ENCODE results near the gene MSRB3.

The MSRB3 gene

DNA sequence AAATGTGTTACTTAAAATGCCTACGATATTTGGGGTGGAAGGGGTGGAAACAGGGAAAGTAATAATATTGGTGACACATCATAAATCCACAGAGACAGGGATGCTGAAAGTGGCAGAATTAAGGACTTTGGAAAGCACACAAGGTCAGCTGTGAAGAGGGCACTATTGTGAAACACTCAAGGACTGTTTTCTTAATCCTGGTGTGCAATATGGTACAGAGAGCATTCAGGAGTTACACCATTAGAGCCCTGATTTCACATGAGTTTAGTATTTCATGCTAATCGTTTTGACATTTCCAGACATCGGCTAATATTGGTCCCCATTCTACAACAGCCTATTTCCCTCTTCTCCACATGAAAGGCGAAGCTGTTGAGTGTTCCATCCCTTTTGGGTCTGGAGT, 219.2 kb downstream of the MSRB3 start:
- no peak for DNase-seq (ENCODE audit: low read depth in 3 of 3)

DNA sequence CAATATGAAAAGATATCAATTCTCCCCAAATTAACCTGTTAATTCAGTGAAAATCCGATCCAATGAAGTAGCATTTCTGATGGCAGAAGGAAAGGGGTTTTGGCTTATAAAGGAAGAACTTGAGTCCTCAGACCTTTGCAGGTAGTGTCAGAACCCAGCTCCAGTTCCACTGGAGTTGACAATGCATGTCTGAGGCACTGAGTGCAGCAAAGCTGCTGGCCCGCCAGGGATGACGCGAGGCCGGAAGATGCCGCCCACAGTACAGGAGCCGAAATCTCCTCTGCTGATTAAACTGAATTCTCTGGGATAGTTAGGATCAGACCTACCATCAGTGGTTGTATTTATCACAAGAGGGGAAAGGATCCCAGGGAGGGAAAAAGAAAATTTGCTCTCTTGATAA, 220.7 kb downstream of the MSRB3 start:
- DNase-seq (ENCODE audit: low read depth in 3 of 3) = no peak

DNA sequence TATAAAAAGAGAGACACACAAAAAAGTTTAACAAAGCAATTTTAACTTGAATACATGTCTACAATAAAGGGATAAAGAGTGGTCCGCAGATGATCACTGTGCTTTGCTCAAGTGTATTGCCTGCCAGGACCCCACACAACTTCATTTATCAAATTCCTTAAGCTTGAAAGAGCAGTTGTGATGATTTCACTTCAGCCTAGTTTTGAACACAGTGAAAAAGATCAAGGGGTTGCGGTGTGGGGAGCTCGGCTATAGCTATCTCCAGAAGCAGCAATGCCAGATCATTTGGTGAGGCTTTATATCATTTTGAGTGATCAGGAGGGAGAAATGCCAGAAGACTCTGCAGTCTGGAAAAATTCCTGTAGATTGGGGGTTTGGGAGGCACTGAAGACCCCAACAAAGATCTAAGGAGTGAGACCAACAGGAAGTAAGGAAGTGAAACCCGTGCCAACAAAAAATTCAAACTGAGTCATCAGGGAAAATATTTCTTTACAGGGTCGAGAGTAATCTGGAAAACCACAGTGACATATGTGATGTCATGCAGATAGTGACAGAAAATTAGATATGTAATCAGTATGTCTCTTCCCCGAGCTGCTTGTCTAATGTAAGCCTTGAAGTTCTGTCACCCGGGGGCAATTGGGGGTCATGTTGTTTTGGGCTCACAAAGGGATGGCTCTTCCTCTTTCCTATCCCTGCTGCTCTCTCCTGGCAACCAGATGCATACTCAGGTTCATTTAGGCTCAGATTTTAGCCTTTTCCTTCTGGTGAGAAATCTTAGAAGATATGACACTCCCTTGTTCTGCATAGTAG, 221.8 kb downstream of the MSRB3 start:
- DNase-seq (ENCODE audit: low read depth in 3 of 3) = no peak

DNA sequence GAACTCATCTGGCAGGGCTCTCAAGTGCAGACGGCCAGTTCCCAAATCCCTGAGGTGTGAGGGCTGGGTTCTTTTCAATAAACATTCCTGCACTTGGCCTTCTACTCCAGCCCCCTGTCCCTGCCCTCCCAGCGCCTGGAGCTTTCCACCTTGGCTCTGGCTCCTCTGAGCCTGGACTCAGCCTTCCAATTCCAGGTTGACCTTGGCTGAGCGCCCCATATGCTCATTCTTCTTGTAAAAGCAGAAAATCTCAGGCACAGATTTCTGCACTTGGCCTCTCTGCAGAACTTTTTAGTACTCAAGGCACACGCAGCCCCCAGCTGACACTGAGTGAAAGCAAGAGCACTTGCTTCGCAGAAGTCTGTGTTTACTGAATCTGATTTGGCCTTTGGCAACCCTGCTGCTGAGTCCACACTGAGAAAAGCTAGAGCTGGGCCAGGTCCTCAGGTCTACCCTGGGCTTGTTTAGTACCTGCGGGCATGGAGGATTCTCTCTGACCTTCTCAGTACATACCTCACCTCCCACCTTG, 222.7 kb downstream of the MSRB3 start:
- no peak for DNase-seq (ENCODE audit: low read depth in 3 of 3)

DNA sequence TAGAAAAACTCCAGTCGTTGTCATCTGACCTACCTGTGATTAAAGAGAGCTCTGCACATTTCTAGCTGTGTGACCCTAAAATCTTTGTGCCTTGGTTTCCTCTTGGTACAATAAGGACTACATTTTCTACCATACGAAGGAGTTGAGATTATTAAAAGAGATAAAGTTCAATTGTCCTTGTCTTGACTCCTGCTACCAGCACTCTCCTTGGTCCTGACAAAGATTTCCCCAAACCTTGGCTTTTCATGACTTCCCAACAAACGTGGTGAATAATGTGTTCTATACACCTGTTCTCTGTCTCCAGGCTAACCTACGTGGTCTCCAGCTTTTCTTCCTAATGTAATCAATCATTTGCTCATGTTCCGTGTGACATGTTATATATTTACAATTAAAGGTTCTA, 223.5 kb downstream of the MSRB3 start:
- DNase-seq (ENCODE audit: low read depth in 3 of 3) = no peak

DNA sequence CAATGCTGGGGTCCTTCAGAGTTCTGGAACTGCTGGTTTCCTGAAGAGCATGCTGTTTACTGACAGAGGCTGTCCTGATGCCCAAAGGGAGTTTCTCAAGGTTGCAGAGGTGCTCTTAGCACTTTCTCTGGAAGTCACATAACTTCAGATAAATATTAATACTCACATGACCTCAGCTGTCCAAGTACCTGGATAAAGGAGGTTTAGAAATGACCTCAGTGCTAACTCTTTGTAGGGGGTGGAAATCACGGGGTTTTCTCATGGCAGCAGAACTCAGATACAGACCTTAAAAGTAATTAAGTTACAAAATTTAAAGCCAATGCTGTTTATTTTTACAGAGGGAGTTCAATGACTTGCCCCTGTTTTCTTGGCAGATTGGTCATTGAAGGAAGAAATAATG, 225.9 kb downstream of the MSRB3 start:
- DNase-seq (ENCODE audit: low read depth in 3 of 3) = no peak

DNA sequence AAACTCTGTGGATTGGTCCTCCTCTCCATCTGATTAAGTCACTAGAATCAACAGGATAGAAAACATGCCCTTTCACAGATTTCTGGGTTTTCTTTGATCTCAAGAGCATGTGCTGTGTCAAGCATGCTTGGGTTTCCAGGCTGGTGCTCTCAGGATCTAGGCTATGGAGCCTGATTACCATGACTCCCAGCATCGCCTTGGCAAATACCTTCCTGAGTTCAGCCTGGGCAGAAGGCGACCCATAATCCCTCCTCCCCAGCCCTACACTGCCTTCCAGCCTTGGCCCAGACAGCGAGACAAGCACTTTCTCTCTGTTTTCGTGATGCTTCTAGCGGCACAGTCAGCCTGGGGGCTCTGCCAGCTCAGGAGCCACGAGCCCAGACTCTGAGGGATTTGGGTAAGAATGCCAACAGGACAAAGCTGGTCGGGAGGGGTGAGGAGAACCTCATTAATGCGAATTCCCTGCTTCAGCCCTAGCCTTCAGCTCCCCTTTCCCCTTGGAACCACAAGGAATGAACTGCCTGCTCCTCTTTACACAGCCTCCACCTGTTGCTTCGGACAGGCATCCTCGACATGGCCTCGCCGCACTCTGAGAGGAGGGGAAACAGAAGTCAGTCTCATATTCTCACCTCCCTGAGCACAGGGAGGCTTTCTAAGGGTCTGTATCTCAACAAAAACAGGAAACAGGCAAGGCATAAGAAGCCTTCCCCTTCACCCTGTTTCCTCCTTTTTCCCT, 227.1 kb downstream of the MSRB3 start:
- DNase-seq (ENCODE audit: low read depth in 3 of 3) = no peak

DNA sequence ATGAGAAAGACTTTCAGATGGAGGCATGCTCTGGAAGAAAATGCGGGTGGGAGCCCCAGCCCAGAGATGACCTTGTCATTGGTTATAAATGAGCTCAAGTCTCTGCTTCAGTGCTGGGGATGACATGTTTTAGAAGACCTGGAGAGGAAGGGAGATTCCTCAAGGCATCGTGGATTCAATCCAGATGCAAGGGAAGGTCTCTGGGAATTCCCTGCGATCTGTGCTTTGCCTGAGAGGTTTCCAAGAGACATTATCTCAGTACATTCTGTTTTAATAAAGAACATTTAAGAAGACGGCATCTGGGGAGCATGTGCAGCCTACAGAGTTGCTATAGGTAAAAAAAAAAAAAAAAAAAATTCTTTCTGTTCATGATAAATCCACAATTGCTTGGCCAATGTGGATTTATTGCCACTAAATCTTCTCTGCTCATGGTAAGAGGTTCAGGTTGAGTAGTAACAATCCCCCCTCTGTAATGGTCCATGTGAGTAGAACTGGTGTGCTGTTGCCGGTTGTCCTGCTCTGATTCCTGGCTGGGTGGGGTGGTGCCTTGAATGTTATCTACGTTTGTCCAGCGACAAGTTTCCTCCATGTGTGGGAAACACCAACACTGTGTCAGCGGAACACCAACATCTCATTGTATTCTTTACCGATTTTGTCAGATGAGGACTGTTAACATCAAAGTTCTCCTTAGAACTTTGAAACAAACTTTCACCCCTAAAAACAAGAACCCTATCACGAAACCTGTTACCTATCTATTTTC, 230.0 kb downstream of the MSRB3 start:
- DNase-seq (ENCODE audit: low read depth in 3 of 3) = no peak

DNA sequence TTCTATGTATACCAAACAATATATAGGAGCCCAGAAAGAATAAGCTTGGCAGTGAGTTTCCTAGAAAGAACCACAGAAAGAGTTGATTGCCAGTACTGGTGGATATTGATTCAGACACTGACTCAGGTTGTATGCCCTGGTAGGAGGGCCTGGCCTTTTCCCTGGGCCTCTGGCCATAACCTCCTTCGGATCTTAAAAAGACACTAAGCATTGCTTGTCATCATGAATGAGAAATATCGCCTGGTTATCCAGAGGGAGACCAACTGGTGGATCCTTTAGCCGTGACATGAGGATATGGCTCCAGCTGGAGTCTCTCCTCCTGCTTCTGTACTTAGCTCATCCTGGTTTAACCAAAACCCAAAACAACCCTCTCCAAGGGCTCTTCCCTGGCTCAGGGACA, 231.5 kb downstream of the MSRB3 start:
- no peak for DNase-seq (ENCODE audit: low read depth in 3 of 3)

DNA sequence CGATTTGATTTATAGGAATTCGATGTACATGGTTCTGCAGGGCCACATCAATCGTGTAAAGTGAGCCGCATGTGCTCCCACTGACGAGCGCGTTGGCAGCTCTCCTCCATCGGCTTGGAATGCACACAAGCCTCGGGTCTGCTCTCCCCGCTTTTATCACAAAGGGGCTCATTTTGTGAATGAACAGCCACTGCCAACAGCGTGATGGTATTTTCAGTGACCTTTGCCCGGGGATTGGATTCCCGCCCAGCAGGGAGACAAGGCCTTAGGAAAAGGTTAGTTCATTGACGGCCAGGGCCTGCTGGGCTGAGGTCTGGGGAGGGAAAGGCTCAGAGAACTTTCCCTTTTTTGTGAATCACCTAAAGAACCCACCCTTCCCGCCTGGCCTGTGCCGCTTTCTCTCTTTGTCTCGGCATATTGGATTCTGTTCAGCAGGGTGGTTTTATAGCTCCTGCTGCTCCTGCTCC, 232.1 kb downstream of the MSRB3 start:
- DNase-seq (ENCODE audit: low read depth in 3 of 3) = no peak

DNA sequence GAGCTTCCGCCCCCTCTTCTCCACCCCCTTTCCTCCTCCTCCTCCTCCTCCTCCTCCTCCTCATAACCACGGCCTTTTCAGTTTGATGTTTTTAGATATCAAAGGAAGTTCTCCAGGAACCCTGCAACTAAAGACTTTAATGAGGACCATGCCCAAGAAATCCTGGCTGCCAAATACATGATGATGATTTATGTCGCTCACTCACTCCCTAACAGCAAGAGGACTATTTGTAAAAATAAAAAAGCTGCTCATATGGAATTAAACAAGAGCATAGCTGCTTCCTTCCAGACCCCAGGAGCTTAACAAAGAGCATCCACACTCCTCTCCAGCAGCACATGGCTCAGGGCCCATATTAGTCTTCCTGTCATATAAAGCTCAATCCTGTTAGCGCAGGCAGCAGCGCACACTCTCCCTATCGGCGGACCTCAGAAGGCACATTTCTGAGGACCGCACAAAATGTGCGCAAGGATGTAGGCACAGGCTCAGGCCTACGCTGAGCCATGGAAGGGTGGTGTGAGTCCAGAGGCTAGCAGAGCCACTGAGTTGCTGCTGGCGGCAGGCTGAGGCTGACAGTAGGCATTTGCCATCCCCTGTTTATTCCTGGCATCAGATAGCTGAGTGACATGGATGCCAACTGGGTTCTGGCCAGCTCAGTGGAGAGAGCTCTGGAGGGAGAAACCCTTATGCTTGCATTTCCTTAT, 232.8 kb downstream of the MSRB3 start:
- no peak for DNase-seq (ENCODE audit: low read depth in 3 of 3)

DNA sequence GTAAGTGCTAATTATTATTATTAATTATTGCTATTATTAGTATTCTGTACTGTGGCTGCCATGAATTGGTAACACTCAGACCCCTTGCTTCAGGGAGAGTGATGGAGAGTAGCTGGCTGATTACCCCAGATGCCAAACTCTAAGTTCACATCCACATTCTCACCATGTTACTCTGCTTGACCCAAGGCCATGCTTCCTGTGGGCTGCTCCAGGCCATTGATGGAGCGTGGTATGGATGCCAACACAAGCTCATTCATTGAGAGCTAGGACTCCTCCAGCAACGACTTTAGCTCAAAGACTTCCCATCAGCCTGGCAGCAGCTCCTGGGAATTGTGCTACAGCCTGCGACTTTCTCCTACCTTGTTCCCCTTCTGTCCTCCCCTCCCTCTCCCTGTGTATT, 233.4 kb downstream of the MSRB3 start:
- DNase-seq (ENCODE audit: low read depth in 3 of 3) = no peak
